Cerebellar cortex (tissue), 1 donor: Measurements from ENCODE around the gene EPAS1.
A peak's percentile ranks its signal among the peaks of the same experiment; 100 is the strongest.

Experiments used
- DNase-seq: peaks from one replicate; pipeline ENCODE4 v3.0.0-alpha.2; 2015; ENCODE audit warnings: low spot score

Gene EPAS1

DNA sequence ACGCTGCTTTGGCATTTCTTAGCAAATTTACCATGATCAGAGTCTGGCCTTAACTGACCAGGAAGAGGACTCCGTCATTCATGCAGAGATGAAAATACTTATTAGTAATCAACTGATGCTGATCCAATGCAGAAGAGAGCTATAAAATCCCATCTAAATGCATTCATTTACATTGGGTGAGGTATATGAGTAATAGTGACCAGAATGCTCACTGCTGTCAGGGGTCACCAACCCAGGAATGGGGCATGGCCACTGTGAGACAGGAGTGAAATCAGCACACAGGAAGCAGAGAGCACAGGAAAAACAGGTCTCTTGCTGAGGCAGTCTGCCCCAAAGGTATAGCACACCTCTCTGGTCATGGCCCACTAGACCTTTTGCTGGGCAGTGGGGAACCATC lies 114.0 kb downstream of the EPAS1 start:
- DNase-seq = no peak

DNA sequence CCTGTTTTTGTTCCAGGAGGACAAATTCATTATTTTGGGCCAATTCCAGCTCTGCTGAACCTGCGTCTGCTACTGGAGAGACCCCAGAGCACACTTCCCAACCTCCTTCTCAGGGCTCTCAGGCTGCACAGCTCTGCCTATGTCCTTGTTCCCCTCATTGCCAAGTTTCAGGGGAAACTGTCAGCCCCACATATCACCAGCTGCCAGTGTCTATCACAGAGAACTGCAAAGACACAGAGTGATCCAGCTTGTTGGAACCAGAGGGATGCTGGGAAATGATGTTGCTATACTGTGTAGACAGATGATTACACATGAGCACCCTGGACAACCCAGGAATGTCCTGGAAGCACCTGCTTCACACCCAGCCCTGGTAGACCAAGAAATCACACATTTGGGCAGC lies 114.8 kb downstream of the EPAS1 start:
- DNase-seq = no peak

DNA sequence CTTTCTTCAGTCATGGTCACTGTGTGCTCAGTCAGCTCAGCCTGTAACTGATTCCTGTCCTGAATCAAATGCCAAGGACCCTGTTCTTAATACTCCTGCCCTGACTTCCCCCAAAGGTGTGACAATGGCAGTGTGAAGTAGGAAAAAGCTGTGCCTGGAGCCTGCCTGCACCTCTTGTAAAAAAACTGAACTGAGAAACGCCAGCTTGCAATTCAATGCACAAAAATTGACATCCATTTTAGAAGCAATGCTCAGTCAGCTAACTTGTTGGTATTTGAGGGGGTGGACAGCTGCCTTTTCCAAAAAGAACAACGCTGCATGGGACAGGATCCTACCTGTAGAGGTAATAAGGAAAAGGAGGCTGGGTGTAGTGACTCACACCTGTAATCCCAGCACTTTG lies 115.9 kb downstream of the EPAS1 start:
- DNase-seq = no peak

DNA sequence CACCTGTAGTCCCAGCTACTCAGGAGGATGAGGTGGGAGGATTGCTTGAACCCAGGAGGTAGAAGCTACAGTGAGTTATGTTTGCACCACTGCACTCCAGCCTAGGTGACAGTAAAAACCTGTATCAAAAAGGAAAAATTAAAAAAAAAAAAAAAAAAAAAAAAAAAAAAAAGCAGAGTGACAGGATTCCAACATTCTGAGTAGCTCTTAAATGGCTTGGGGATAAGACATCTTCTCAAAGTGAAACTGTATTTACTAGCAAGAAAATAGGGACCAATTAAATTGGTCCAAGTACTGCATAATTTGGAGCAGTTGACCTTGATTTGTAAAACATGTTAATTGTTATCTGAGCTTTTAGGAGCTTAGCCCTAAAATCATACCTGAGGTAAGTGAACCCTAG lies 116.4 kb downstream of the EPAS1 start:
- DNase-seq = no peak

DNA sequence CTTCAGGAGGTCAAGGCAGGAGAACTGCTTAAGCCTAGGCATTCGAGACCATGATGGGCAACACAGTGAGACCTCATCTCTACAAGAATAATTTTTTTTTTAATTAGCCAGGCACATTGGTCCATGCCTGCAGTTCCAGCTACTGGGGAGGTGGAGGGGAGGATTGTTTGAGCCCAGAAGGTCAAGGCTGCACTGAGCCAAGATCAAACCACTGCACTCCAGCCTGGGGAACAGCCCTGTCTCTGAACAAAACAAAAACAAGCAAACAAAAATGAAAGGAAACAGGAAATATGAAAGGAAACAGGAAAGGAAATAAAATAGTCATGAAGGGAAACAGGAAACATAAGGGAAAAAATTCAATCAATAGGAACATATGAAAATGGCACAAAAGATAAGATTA lies 117.5 kb downstream of the EPAS1 start:
- DNase-seq = no peak

DNA sequence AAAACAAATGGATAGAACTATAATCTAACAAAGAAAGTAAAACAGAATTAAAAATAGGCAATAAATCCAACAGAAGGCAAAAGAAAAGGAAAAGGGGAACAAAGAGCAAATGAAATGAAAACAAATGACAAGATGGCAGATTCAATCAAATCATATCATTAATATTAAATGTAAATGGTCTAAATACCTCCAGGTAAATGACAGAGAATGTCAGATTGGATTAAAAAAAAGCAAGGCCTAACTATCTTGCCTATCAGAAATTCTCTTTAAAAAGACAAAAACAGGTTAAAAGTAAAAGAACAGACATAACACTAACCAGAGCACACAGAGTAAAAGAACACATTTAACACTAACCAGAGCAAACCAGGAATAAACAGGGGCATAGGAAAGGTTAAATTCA lies 119.1 kb downstream of the EPAS1 start:
- no peak for DNase-seq

DNA sequence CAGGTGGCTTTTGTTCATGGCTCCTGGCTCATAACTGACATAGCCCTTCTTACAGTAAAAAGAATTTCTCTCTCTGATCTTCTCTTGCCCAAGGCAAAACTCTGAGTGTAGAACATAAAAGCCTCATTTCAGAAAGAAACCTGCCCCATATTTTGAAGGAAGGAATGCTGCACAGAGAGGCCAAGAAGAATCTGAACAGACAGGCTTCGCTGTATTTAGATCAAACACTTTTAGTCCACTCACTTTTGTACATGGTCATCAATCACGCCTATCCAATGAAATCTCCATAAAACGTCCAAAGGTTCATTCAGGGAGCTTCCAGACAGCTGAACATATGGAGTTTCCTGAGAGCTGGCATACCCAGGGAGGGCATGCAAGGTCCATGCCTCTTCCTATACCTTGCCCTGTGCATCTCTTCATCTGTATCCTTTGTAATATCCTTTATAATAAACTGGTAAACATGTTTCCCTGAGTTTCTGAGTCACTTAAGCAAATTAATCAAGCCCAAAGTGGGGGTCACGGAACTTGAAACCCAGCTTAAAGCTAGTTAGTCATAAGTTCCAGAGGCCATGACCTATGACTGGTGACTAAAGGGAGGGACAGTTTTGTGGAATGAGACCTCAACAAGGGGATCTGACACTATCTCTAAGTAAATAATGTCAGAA lies 119.7 kb downstream of the EPAS1 start:
- no peak for DNase-seq

DNA sequence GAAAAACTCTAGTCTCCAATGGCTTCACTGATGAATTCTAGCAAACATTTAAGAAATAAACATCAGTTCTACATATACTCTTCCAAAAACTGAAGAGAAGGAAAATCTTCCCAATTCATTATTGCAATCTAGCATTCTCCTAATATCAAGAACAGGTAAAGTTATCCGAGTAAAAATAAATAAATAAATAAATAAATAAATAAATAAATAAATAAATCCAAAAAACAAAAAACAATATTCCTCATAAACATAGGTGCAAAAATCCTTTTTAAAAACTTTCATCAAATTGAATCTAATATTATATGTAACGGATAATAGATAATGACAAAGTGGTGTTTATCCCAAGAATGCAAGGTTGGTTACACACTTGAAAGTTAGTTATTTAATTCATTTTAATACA lies 123.7 kb downstream of the EPAS1 start:
- no peak for DNase-seq

DNA sequence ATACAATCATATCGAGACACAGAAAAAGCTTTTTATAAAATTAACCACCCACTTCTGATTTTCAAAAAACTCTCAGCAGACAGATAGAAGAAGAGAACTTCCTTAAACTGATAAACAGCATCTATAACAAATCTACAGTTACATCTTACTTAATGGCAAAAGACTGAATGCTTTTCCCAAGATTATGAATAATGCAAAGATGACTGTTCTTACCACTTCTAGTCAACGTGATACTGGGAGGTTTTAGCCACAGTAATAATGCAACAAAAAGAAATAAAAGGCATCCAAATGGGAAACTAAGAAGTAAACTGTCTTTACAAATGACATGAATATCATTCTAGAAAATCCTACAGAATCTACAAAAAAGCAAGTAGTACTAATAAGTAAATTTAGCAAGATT lies 124.2 kb downstream of the EPAS1 start:
- no peak for DNase-seq

DNA sequence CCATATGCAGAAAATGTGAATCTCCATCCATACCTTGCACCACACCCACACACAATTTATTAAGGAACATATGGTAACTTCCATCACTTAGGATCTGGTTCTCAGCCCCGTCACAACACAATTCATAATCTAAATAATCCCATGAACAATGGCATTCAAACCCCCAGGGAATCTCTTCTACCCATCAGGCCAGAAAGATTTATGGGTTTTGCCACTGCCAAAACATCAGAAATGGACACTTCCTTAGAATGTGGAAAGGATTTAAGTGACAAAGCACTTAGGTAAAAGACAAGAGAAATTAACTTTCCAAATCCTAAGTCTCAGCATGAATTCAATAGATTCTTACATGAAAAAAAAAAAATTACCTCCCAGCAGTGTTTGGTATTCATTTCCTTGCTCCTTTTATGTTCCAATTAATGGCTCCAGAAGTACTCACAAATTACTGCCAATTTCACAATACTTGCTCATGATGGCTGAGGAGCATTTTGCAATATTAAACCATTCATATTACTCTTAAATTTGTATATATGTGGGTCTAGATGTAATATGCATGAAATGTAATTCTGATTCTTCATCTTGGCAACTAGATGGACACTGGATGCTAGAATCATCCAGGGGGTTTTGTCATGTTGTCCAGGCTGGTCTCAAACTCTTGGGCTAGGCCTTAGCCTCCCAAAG lies 125.6 kb downstream of the EPAS1 start:
- no peak for DNase-seq

DNA sequence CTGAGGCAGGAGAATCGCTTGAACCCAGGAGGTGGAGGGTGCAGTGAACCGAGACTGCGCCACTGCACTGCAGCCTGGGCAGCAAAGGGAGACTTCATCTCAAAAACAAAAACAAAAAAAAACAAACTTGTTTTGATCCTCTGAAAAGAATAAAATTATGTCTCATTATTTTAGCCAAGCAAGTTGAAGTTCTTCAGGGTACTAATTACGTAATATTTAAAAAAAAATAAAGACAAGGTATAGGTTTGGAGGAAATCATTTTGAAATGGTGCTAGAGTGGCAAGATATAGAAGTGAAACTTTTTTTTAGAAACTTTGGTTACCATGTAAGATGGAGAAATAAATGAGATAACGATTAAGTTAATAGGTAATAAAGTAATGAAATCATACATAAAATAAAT lies 127.7 kb downstream of the EPAS1 start:
- no peak for DNase-seq

DNA sequence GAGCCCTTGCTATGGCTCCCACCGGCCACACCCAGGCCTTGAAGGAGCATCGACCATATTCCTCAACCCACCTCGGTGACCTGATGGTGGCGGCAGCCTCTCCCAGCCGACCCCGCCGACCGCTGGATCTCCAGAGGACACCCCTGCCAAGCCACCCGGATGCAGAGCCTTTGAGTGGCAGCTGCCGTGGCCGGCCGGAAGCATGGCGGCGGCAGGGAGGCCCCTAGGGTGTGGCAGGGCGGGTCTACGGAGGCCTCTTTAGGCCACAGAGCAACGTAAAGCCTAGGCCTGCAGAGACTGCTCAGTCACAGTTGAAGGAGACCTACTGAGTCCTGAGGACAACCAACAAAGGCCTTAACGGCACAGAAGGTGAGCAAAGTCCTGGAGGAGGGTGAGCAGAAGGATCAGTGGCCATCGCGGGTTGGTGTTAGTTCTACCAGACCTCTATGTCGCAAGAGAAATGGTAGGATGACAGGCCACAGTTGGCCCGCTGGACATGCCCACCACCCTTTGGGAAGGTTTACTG lies 131.8 kb downstream of the EPAS1 start:
- no peak for DNase-seq

DNA sequence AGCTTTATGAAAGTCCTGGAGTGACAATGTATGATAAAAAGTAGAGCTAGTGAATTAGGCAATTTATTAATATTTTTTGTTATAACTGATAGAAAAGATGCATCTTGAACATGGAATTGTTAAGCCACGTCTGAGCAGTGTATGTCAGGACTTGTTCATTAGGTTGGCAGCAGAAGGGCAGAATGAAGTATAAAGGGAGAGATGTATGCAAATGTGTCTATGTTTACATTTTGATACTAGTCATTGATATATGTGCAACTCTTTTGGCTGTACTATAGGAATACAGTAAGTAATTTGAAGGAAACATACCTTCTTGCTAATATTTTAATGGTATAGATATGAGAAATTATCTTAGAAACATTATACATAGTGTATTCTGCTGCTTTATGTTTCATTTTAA lies 133.2 kb downstream of the EPAS1 start:
- no peak for DNase-seq

DNA sequence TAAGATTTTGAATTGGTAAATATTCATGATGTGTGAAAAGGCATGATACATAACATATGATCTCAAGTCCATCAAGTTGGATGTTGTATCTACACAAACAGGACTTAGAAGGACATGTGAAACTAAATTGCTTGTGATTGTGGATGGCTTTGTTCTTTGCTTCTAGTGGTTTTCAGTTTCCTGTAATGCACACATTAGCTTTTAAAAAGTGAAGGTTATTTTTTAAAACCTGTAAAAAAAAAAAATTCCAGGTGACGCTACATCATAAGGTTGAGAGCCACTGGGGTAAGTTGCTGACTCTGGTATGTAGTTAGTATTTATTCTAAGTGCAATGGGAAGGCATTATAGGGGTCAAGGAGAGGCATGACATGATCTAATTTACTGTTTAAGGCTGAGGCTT lies 133.8 kb downstream of the EPAS1 start:
- DNase-seq = no peak

DNA sequence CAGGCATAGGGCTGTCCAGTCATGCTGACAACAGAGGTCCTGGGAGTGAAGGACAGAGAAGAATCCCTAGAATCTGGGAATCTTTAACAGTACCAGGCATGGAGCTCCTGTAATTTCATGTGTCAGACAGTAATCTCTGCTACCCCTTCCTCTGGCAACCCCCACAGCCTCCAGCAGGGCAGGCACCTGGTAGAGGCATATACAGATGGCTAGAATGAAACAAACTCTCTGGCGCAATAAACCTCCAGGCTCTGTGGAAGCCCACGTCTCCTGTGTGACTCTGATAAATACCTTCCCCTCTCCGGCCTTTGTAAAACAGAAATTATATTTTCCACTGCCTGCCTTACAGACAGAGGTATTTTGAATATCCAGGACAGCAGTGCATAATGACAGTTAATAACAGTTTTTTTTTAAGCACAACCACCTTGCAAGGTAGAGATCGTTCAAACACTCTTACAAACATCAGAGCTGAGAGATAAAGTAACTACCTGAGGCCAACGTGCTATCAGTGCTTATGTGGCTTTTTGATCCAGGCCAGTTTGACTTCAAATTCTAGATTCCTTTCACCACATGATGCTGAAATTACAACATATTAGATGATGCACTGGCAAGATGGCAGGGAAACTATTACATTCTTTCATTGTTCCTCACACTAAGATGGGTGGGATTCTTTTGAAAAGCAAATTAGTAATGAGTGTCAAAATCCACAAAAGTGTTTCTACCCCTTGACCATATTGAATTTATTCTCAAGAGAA lies 134.5 kb downstream of the EPAS1 start:
- peak; percentile 86 for DNase-seq

DNA sequence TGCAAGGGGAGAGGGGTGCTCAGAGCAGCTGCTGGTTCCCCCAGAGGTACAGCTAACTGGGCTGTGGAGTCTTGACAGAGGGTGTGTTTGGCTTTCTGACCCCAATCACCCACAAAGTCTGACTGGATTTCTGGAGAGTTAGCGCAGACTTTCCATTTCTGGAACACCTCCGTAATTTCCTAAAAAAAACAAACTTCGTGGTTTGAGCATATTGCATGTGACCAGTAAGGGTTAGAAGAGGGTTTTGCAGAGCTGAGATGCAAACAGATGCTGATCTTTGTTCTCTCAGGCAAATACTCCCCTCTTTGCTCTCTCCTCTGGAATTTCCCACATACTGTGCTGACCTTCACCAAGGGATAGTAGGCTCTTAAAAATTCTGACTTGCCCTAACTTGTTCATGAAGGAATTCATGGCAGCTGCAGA lies 137.7 kb downstream of the EPAS1 start:
- DNase-seq = no peak

DNA sequence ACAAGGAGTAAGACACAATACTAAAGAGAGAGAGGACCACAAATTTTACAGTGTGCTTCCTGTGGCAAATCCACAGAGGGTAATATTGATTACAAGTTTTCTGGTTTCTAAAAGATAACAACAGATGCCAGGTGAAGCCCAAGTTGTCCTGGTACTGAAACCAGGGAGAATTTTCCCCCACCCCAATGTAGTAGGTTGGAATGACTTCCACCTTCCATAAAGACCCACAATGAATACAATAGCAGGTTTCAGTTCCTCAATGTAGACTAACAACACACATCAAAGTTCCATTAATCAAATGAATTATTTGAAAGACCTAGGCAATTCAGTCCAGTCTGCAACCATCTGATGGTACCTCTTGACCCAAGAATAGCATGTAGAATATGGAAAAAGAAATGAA lies 138.1 kb downstream of the EPAS1 start:
- DNase-seq = no peak

DNA sequence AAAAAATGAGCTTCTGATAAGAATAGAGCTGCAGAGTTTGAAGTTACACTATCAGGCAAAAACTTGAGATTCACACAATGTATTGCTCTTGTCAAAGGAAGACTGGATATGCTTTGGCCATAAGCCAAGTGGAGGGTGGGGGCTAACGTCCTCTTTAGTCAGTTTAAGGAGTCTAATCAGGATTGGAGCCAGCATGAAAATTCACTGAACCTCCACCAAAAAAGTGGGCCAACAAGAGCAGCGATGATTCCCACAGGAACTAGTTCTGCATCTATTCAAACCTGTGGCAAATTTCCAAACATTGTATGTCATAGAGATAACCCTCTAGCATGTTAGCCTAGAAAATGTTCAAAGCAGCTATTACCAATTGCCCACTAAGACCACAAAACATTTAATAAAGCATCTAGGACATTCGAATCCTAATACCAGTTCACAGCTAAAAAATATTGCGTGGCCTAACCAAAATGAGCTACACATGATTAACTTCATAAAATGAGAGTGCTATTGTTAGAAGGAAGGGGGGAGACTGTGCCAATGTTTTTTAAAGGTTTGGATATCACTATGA lies 138.7 kb downstream of the EPAS1 start:
- DNase-seq = no peak
